ENCODE data around the gene SYNE4. TPM values are rescaled to one million over a fixed set of nuclear protein-coding genes. Genes with fewer than 3 reads are reported as not detected.

The SYNE4 gene
- total RNA-seq, 4 donors from 2014 or later = 0.42 to 3.0 (median 1.8) TPM

- 68% methylated on average over 8 of the region's 8 CpGs for WGBS
- peaks cover 12% of the 10 kb centered on the region for H3K4me1 ChIP-seq
- no peaks in the 10 kb centered on the region for H3K9me3 ChIP-seq
- H3K4me3 ChIP-seq = no peak overlapping the region
- DNase-seq (ENCODE audit: low spot score in 2 of 2) = no peak
- peaks cover 9% of the 10 kb centered on the region for H3K36me3 ChIP-seq
- no peak overlapping the region for H3K27ac ChIP-seq
- no peak for TF ChIP-seq EP300 (IDR thresholded peaks at IDR 0.05)
- no peak for TF ChIP-seq CTCF (IDR thresholded peaks at IDR 0.05)
- no peak for TF ChIP-seq POLR2A (IDR thresholded peaks at IDR 0.05)
- no peak for TF ChIP-seq POLR2AphosphoS5 (IDR thresholded peaks at IDR 0.05)
- no peaks in the 10 kb centered on the region for H3K27me3 ChIP-seq
Measured at GRCh38 chr19:36030264-36031148, 21.9 kb upstream of the SYNE4 start.

GRCh38 chr19:36028313-36029041, 19.9 kb upstream of the SYNE4 start:
- WGBS = 75% methylated on average over 10 of the region's 10 CpGs
- H3K9me3 ChIP-seq = no peaks in the 10 kb centered on the region
- H3K27me3 ChIP-seq = no peaks in the 10 kb centered on the region
- H3K4me1 ChIP-seq = peaks cover 12% of the 10 kb centered on the region
- DNase-seq (ENCODE audit: low spot score in 2 of 2) = no peak
- H3K36me3 ChIP-seq = peaks cover 12% of the 10 kb centered on the region
- TF ChIP-seq EP300 (IDR thresholded peaks at IDR 0.05) = no peak
- TF ChIP-seq POLR2AphosphoS5 (IDR thresholded peaks at IDR 0.05) = no peak
- no peak for TF ChIP-seq CTCF (IDR thresholded peaks at IDR 0.05)
- TF ChIP-seq POLR2A (IDR thresholded peaks at IDR 0.05) = no peak
- H3K4me3 ChIP-seq = no peak overlapping the region
- H3K27ac ChIP-seq = no peak overlapping the region

- peaks cover 8% of the 10 kb centered on the region for H3K4me1 ChIP-seq
- no peaks in the 10 kb centered on the region for H3K9me3 ChIP-seq
- H3K4me3 ChIP-seq = no peak overlapping the region
- H3K27me3 ChIP-seq = no peaks in the 10 kb centered on the region
- DNase-seq (ENCODE audit: low spot score in 2 of 2) = no peak
- peaks cover 16% of the 10 kb centered on the region for H3K36me3 ChIP-seq
- TF ChIP-seq CTCF (IDR thresholded peaks at IDR 0.05) = no peak
- no peak for TF ChIP-seq POLR2A (IDR thresholded peaks at IDR 0.05)
- TF ChIP-seq EP300 (IDR thresholded peaks at IDR 0.05) = no peak
- no peak for TF ChIP-seq POLR2AphosphoS5 (IDR thresholded peaks at IDR 0.05)
- no peak overlapping the region for H3K27ac ChIP-seq
- 96% methylated on average over 6 of the region's 6 CpGs for WGBS
Measured at GRCh38 chr19:36027696-36028095, 19.1 kb upstream of the SYNE4 start.

- no peak overlapping the region for H3K27ac ChIP-seq
- no peak for TF ChIP-seq POLR2A (IDR thresholded peaks at IDR 0.05)
- no peak for TF ChIP-seq POLR2AphosphoS5 (IDR thresholded peaks at IDR 0.05)
- TF ChIP-seq EP300 (IDR thresholded peaks at IDR 0.05) = no peak
- TF ChIP-seq CTCF (IDR thresholded peaks at IDR 0.05) = no peak
- H3K36me3 ChIP-seq = peaks cover 25% of the 10 kb centered on the region
- no peak overlapping the region for H3K4me3 ChIP-seq
- no peak for DNase-seq (ENCODE audit: low spot score in 2 of 2)
- WGBS = 95% methylated on average over 49 of the region's 49 CpGs
- H3K9me3 ChIP-seq = no peaks in the 10 kb centered on the region
- H3K27me3 ChIP-seq = no peaks in the 10 kb centered on the region
- H3K4me1 ChIP-seq = no peaks in the 10 kb centered on the region
Measured at GRCh38 chr19:36026091-36026876, 17.7 kb upstream of the SYNE4 start.

Measured in suprapubic skin (tissue), 4 donors.